GM23248 (cell line): Measurements from ENCODE around the gene MACROD2. TPM values are rescaled to one million over a fixed set of nuclear protein-coding genes. Genes with fewer than 3 reads are reported as not detected.

ENCODE experiments used
- DNase-seq: peaks from one replicate; pipeline ENCODE4 v3.0.0-alpha.2; 2015
- H2AFZ ChIP-seq: fragments of 200-600 bp; sonication (generic); 2 replicates; pipeline ENCODE4 v1.6.1; 2016; ENCODE audit warnings: antibody characterized with exemption
- H3F3A ChIP-seq: fragments of 200-600 bp; sonication (generic); 2 replicates; pipeline ENCODE4 v1.6.1; 2016; ENCODE audit warnings: mild to moderate bottlenecking, antibody characterized with exemption, mixed run types; ENCODE audit not compliant: insufficient read depth
- H3K27ac ChIP-seq: fragments of 200-600 bp; sonication (generic); 2 replicates; pipeline ENCODE4 v1.5.1; 2016; ENCODE audit warnings: mild to moderate bottlenecking
- H3K27me3 ChIP-seq: fragments of 200-600 bp; sonication (generic); replicated peaks from 2 replicates; pipeline ENCODE4 v1.6.1; 2016; ENCODE audit warnings: mild to moderate bottlenecking; ENCODE audit not compliant: insufficient read depth
- H3K36me3 ChIP-seq: fragments of 200-600 bp; sonication (generic); 2 replicates; pipeline ENCODE4 v1.6.1; 2016; ENCODE audit warnings: low read depth, mild to moderate bottlenecking
- H3K4me1 ChIP-seq: fragments of 200-600 bp; sonication (generic); 2 replicates; pipeline ENCODE4 v1.6.1; 2016; ENCODE audit warnings: mild to moderate bottlenecking; ENCODE audit not compliant: insufficient read depth
- H3K4me2 ChIP-seq: fragments of 200-600 bp; sonication (generic); one replicate; pipeline ENCODE4 v1.6.1; 2016; ENCODE audit warnings: mild to moderate bottlenecking; ENCODE audit not compliant: unreplicated experiment
- H3K4me3 ChIP-seq: fragments of 200-600 bp; sonication (generic); 2 replicates; pipeline ENCODE4 v1.5.1; 2016; ENCODE audit warnings: mild to moderate bottlenecking
- H3K79me2 ChIP-seq: fragments of 200-600 bp; sonication (generic); 2 replicates; pipeline ENCODE4 v1.6.1; 2016; ENCODE audit warnings: mild to moderate bottlenecking; ENCODE audit not compliant: insufficient read depth
- H3K9ac ChIP-seq: fragments of 200-600 bp; sonication (generic); 2 replicates; pipeline ENCODE4 v1.6.1; 2016; ENCODE audit warnings: mild to moderate bottlenecking
- H3K9me2 ChIP-seq: fragments of 200-600 bp; sonication (generic); 2 replicates; pipeline ENCODE4 v1.6.1; 2016; ENCODE audit warnings: mixed run types, mild to moderate bottlenecking, moderate library complexity; ENCODE audit not compliant: insufficient read depth
- H3K9me3 ChIP-seq: fragments of 200-600 bp; sonication (generic); one replicate; pipeline ENCODE4 v1.6.1; 2017; ENCODE audit warnings: low read depth
- H4K20me1 ChIP-seq: fragments of 200-600 bp; sonication (generic); 2 replicates; pipeline ENCODE4 v1.6.0; 2016; ENCODE audit not compliant: insufficient read depth
- EZH2 ChIP-seq: fragments of 200-600 bp; sonication (generic); IDR thresholded peaks from 2 replicates; pipeline ENCODE4 v1.6.1; 2018; ENCODE audit warnings: antibody characterized with exemption, mild to moderate bottlenecking; ENCODE audit not compliant: insufficient read depth, poor library complexity, severe bottlenecking
- EZH2phosphoT487 ChIP-seq: fragments of 200-600 bp; sonication (generic); IDR thresholded peaks from 2 replicates; pipeline ENCODE4 v1.6.1; 2018; ENCODE audit warnings: antibody characterized with exemption, moderate library complexity, mild to moderate bottlenecking, low read depth; ENCODE audit not compliant: insufficient read depth
- WGBS, 2 experiments: methylation state at CpG; one replicate each; pipeline ENCODE4 v1.1.6; 2015 to 2017; ENCODE audit warnings: low lambda C conversion rate in 2 of 2, low coverage in 1 of 2; ENCODE audit errors: missing lambda C conversion rate in 2 of 2; 5-methylcytosine and 5-hydroxymethylcytosine counted together
- in situ Hi-C: fragments of 300-500 bp; cut with MboI; formaldehyde crosslinking; loops from 2 replicates; pipeline ENCODE4 v1.15.0; 2020
- polyA plus RNA-seq: library from polyadenylated mRNA; unstranded; fragments of >200 nt; fragmentation: Nextera tagmentation; extraction: Ambion mirVana; gene quantifications from 2 replicates; pipeline ENCODE4 v1.2.1, GENCODE V29; 2016
- total RNA-seq: library from RNA; depleted of rRNA; stranded (reverse); fragments of >200 nt; shearing (Covaris generic); gene quantifications from 2 replicates; pipeline ENCODE4 v1.2.3, GENCODE V29; 2014

MACROD2 gene
- total and polyA plus RNA-seq, 2 experiments from 2014 or later: 1.1 to 3.1 TPM

DNA sequence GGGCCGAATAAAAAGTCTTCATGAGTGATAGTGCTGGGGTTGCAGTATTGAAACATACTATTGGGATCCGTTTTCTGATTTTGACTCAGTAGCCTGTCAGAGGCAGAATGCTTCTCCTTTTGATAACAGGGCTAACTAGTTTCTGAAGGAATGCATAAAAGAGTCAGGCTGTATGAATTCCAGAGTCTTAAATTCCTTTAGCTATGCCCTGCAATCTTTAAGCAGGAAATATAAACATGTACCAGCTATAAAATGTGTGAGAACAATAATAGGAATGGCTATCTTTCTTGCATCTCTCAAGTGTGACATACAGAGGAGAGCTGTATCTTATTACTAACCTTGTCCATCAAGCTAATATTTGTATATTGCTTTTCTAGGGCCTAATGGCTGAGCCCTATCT lies 1660.8 kb downstream of the MACROD2 start:
- no peaks in the 10 kb centered on the region for H3K9me3 ChIP-seq
- H3K27me3 ChIP-seq: no peaks in the 10 kb centered on the region
- DNase-seq: no peak
- in situ Hi-C loops: no loop called here
- no peak overlapping the region for H3K4me3 ChIP-seq
- peaks cover 9% of the 10 kb centered on the region for H3K4me1 ChIP-seq
- H3K36me3 ChIP-seq: no peaks in the 10 kb centered on the region
- no peaks in the 10 kb centered on the region for H3K79me2 ChIP-seq
- H3K4me2 ChIP-seq: no peak overlapping the region
- no peak overlapping the region for H3K27ac ChIP-seq
- H3F3A ChIP-seq: peaks cover 7% of the 10 kb centered on the region; the same call in 1 of the 2 replicates
- no peak for TF ChIP-seq EZH2
- no peak for TF ChIP-seq EZH2phosphoT487
- H4K20me1 ChIP-seq: no peaks in the 10 kb centered on the region
- WGBS, 2 experiments: 69 to 78% methylated on average over 2 of the region's 2 CpGs
- H3K9ac ChIP-seq: no peak overlapping the region
- no peaks in the 10 kb centered on the region for H3K9me2 ChIP-seq
- H2AFZ ChIP-seq: peak overlapping the region; percentile 37; the same call in 1 of the 2 replicates

DNA sequence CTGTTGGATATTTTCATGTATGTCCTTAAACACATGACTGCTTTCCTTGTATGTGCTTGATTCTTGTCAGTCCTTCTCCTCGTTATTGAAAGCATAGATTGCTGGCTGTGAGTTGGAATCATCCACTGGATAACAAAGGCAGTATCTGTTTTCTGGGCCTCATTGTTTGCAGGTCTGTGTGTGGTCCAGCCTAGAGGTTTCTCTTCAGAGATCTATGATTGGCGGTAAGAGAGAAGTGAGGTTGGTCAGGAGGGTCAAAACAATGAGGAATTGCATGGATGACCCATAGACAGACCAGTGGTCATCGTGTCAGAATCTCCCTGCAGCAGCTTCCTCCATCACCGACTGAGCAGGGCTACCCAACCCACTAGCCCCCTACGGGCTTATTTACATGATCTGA lies 1663.0 kb downstream of the MACROD2 start:
- Histone ChIP-seq H3K27me3 (no peaks in the 10 kb centered on the region), H3K9me3 (no peaks in the 10 kb centered on the region), H3K4me2 (no peak overlapping the region), H3K79me2 (no peaks in the 10 kb centered on the region), H3F3A (peaks cover 7% of the 10 kb centered on the region; the same call in 1 of the 2 replicates), H3K36me3 (no peaks in the 10 kb centered on the region), H3K9ac (no peak overlapping the region), H3K4me3 (no peak overlapping the region), H2AFZ (no peak overlapping the region), H3K27ac (no peak overlapping the region), H4K20me1 (no peaks in the 10 kb centered on the region), H3K4me1 (peaks cover 9% of the 10 kb centered on the region), H3K9me2 (no peaks in the 10 kb centered on the region)
- in situ Hi-C loops: no loop called here
- TF ChIP-seq EZH2 (no peak), EZH2phosphoT487 (no peak)
- 78% methylated on average over 5 of the region's 5 CpGs for WGBS, 2 experiments
- DNase-seq: no peak

DNA sequence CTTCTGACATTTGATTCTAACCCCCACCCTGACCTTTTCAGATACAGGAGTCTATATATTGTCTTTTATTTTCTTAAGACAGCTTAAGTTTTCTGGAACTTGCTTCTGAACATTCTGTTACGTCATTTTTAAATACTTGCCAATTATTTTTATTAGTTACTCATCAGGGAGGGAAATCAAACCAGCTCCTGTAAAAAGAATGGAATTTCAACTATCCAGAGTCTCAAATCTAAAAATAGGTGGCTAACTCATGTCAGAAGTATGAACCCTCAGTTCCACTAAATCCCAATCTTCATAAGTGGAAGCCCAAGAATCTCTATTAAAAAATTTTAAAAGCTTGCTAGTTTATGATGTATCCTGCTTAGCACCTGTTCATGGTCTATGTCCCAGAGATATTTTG lies 1677.9 kb downstream of the MACROD2 start:
- DNase-seq: peak; percentile 80
- Histone ChIP-seq H3K9ac (no peak overlapping the region), H3K36me3 (no peaks in the 10 kb centered on the region), H3K4me2 (peak overlapping the region; percentile 36), H3F3A (peaks cover 14% of the 10 kb centered on the region), H4K20me1 (no peaks in the 10 kb centered on the region), H3K79me2 (no peaks in the 10 kb centered on the region), H3K4me1 (peaks cover 50% of the 10 kb centered on the region), H3K27ac (peak overlapping the region; percentile 28; the same call in 1 of the 2 replicates), H3K27me3 (no peaks in the 10 kb centered on the region), H2AFZ (peak overlapping the region; percentile 34; the same call in 1 of the 2 replicates), H3K9me3 (no peaks in the 10 kb centered on the region), H3K9me2 (no peaks in the 10 kb centered on the region), H3K4me3 (no peak overlapping the region)
- TF ChIP-seq EZH2 (no peak), EZH2phosphoT487 (no peak)
- 0 to 7% methylated on average over 1 of the region's 1 CpG for WGBS, 2 experiments
- in situ Hi-C loops: no loop called here

DNA sequence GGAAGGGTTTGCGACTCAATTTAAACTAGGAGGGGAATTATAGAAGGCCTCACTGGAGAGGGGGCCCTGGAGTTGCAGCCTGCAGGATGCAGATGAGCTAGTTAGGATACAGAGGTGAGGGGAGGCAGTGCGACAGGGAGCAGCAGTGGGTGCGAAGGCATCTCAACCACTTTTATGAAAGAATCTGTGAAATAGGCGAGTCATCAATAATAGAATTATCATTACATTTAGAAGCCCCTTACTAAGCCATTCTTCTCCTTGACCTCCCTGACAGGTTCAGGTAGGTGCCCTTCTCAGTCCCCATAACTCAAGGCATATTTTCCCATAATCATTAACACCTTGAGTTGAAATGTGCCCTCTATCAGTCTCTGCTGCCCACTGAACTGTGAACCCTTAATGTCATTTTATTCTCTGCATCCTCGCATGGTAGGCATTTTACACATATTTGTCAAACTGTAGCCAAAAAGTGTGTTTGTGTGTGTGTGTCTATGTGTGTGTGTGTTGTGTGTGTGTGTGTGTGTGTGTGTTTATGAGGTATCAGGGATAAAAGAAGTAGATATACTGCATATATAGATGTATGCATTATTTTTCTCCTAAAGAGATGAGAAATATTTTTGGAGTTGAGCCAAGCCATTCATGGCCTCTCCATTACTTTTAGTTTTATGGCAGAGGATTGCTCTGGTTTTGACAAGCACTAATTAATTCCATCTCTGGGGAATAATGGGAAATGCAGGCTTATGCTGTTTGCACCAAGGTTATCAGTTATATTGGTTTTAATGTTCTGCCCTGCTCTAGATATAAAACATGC lies 1679.1 kb downstream of the MACROD2 start:
- no peaks in the 10 kb centered on the region for H4K20me1 ChIP-seq
- H3K36me3 ChIP-seq: no peaks in the 10 kb centered on the region
- H3K27me3 ChIP-seq: no peaks in the 10 kb centered on the region
- WGBS, 2 experiments: 97 to 99% methylated on average over 5 of the region's 5 CpGs
- H2AFZ ChIP-seq: no peak overlapping the region
- no peaks in the 10 kb centered on the region for H3K79me2 ChIP-seq
- DNase-seq: peak; percentile 19
- in situ Hi-C loops: no loop called here
- TF ChIP-seq EZH2: no peak
- TF ChIP-seq EZH2phosphoT487: no peak
- H3K4me3 ChIP-seq: no peak overlapping the region
- H3K4me1 ChIP-seq: peaks cover 50% of the 10 kb centered on the region
- no peak overlapping the region for H3K4me2 ChIP-seq
- no peaks in the 10 kb centered on the region for H3K9me2 ChIP-seq
- H3K9ac ChIP-seq: no peak overlapping the region
- no peak overlapping the region for H3K27ac ChIP-seq
- H3F3A ChIP-seq: peaks cover 14% of the 10 kb centered on the region
- no peaks in the 10 kb centered on the region for H3K9me3 ChIP-seq
